ENCODE data around the gene SIRPD.
A peak's percentile ranks its signal among the peaks of the same experiment; 100 is the strongest.
"Not testable (repeated sequence)": the region's sequence is repeated elsewhere in the genome, so short reads cannot be mapped to it uniquely, and the experiment has no call there.

SIRPD gene

DNA sequence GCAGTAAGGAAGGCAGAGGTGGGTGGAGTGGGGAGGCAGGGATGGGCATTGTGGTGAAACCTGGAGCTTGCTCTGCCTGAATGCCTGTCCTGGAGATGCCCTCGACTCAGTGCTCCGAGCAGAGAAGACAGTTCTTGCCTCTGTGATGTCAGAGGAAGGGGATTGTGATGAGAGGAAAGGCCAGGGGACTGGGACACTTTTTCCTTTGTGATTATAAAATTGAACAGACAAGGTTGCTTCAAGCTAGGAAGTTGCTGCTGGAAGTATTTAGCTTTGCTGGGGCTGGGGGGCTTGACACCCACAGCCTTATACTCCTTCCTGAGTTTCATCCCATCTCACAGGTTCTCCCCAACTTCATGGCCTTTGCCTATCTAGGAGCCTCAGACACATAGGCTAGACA, at the start of gene SIRPD:
SIRPD (minus strand) TSS at position 101 of the 400 bp plus-strand sequence; CDS start at position 49, 52 bp downstream.
- DNase-seq = no peak

DNA sequence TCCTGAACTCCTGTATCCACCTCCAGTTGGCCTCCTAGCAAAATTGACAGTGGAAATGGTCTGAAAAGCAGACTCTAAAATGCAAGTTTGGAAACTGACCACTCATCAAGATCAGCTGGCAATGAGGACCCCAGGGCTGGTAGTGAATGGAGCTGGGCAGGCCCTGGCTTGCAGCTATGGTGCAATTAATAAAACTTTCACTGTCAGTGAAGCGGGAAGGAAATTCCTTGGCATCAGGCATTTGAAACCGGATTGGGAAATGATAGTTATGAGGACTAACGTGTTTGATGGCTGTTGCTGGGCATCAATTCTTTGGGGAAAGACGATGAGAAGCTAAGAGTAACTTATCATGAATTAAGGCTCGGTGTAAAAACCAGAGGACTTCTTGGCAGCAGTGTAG, 43.2 kb upstream of the SIRPD start:
- no peak for DNase-seq

DNA sequence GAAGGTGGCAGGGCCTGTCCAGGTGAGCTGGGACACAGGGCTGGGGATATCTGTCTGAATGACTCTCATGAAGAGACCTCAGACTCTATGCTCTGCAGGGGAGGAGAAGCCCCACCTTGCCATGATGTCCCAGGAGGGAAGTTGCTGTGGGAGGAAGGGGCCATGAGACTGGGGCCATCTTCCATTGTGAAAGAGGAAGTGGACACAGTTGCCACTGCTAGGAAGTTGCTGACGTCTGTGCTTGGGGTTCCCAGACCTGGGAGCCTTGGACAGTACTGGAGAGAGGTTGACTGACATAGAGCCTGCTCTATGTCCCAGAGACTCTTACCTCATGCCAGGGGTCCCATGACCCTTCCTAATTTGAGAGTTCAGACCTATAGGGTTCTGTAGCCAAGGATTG, 37.8 kb upstream of the SIRPD start:
- DNase-seq = no peak

- no peak for DNase-seq
Measured at GRCh38 chr20:1588533-1589460, 31.3 kb upstream of the SIRPD start.

GRCh38 chr20:1587781-1588532, 30.5 kb upstream of the SIRPD start:
- no peak for DNase-seq

DNA sequence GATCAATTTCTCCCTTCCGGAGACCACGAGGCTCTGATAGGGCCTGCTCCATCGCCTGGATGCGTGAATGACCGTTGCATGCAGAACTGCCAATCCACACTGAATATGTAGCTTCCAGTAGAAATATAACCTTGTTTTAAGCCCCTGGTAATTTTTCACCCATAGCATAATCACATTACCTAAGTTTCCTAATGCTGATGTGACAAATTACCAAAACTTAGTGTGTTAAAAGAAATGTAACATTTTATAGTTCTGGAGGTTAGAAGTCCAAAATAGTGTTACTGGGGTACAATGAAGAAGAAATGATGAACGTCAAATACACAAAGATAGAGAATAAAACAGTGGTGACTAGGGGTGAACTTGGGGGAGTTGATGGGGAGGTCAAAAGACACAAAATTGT, 22.0 kb upstream of the SIRPD start:
- DNase-seq = no peak

- no peak for DNase-seq
Measured at GRCh38 chr20:1577906-1578305, 20.4 kb upstream of the SIRPD start.

- not testable (repeated sequence) for DNase-seq
Measured at GRCh38 chr20:1577313-1577712, 19.8 kb upstream of the SIRPD start.

GRCh38 chr20:1576641-1577040, 19.1 kb upstream of the SIRPD start:
- DNase-seq = no peak

- DNase-seq = not testable (repeated sequence)
Measured at GRCh38 chr20:1576003-1576402, 18.5 kb upstream of the SIRPD start.

DNA sequence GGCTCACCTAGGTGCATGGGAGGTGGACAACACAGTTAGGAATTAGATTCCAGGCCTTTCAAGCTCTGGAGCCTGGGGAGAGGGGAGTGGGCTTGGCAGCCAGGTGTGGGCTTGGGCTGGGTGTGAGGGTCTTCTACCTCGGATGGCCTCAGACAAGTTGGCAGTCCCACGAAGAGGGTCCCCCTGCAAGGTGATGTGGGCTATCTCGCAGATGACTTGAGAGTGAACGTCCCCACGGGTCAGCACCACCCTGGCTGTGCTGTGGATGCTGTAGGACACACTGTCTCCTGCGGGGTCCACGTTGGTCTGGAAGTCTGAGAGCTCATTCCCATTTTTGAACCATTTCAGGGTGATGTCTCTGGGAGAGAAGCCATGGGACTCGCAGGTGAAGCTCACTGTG, 14.1 kb upstream of the SIRPD start:
- not testable (repeated sequence) for DNase-seq

DNA sequence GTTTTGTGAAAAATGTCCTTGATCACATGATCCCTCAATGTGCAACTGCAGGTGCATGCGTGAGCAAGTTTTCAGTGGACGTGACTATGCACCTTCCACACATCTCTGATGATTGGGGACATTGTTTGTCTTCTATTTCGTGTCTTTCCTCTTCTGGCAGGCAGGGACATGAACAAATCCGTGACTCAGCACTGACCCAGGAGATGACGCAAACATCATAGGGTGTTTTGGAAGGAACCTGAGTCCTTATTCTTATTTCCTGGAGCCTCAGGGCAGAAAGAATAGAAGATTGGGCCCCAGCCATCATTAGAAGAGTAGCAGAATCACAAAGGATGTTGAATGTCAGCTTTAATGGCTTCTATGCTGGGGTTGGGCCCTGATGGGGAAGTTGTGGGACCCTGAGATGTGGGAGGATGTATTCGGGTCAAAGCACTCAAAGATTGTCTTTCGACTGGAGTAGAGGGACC, 11.9 kb upstream of the SIRPD start:
- DNase-seq = no peak

GRCh38 chr20:1568163-1568490, 10.6 kb upstream of the SIRPD start:
- DNase-seq = no peak

- no peak for DNase-seq
Measured at GRCh38 chr20:1567392-1568162, 10.1 kb upstream of the SIRPD start.

GRCh38 chr20:1566701-1567100, 9.2 kb upstream of the SIRPD start:
- DNase-seq = no peak

DNA sequence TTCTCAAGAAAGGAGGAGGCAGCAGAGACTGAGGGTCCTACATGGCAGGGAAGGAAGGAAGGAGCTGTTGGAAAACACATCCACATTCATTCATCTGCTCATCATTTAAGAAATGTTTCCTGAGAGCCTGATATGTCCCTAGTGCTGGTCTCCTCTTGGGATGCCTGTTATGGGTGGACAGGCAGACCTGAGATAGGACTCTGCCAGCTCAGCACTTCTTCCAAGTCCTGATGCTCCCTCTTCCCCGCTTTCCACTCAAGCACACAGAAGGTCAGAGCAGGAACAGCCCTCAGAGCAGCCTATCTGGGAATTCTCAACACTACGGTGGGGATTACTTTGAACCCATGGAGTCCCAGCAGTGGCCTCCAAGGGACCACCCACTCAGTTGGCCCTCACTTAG, 8.0 kb upstream of the SIRPD start:
- no peak for DNase-seq

DNA sequence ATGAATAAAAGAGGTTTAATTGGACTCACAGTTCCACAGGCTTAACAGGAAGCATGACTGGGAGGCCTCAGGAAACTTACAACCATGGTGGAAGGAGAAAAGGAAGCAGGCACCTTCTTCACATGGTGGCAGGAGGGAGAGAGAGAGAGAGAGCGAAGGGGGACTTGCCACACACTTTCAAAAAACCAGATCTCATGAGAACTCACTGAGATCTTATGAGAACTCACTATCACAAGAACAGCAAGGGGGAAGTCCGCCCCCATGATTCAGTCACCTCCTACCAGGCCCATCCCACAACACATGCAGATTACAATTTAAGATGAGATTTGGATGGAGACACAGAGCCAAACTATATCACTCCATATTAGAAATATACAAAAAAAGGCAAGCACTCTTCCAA, 6.1 kb upstream of the SIRPD start:
- no peak for DNase-seq

GRCh38 chr20:1562622-1563021, 5.1 kb upstream of the SIRPD start:
- DNase-seq = no peak

GRCh38 chr20:1561350-1561749, 3.8 kb upstream of the SIRPD start:
- no peak for DNase-seq

DNA sequence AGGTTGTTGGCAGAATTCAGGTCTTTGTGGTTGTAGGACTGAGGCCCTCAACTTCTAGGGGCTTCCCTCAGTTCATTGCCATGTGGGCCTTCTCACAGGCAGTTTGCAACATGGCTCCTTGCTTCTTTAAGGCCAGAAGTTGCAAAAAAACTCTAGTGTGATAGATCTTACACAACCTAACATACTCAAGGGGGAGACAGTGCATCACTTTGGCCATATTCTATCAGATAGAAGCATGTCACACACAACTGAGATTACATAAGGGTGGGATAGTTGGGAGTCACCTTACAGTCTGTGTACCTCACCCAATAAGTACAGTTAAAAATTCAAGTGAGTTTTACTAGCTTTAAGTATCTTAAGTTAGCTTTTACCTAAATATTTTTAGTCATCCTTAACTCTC, 1.6 kb downstream of the SIRPD start:
- no peak for DNase-seq

GRCh38 chr20:1539816-1540419, 17.6 kb downstream of the SIRPD start:
- DNase-seq = no peak

- no peak for DNase-seq
Measured at GRCh38 chr20:1538655-1539054, 18.9 kb downstream of the SIRPD start.

DNA sequence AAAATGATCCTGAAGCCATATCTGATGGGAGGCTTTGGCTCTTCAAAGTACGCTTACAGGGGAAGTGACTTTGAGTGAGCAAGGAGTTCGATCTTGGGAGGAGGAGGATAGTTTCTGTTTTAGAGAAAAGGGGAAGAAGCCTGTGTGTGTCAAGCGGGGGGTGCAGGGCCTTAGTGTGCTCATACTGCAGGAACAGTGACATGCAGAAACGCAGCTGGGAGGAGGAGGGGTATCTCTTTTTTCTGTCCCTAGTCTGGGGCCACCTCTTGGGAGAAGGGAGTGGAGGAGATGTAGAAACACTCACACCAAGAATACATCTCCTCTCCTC, 19.8 kb downstream of the SIRPD start:
- peak; percentile 43 for DNase-seq
